ENCODE results near the gene TOMM20. TPM values are rescaled to one million over a fixed set of nuclear protein-coding genes. Genes with fewer than 3 reads are reported as not detected.
A peak's percentile ranks its signal among the peaks of the same experiment; 100 is the strongest.
"Not testable (repeated sequence)": the region's sequence is repeated elsewhere in the genome, so short reads cannot be mapped to it uniquely, and the experiment has no call there.

The TOMM20 gene
- 160 and 181 TPM in 2 replicates for polyA plus RNA-seq (2014; cell fraction: cytosol; rRNA removed)
- 60.2 and 62.0 TPM in 2 replicates for polyA plus RNA-seq (2014; cell fraction: nucleus; rRNA removed)

DNA sequence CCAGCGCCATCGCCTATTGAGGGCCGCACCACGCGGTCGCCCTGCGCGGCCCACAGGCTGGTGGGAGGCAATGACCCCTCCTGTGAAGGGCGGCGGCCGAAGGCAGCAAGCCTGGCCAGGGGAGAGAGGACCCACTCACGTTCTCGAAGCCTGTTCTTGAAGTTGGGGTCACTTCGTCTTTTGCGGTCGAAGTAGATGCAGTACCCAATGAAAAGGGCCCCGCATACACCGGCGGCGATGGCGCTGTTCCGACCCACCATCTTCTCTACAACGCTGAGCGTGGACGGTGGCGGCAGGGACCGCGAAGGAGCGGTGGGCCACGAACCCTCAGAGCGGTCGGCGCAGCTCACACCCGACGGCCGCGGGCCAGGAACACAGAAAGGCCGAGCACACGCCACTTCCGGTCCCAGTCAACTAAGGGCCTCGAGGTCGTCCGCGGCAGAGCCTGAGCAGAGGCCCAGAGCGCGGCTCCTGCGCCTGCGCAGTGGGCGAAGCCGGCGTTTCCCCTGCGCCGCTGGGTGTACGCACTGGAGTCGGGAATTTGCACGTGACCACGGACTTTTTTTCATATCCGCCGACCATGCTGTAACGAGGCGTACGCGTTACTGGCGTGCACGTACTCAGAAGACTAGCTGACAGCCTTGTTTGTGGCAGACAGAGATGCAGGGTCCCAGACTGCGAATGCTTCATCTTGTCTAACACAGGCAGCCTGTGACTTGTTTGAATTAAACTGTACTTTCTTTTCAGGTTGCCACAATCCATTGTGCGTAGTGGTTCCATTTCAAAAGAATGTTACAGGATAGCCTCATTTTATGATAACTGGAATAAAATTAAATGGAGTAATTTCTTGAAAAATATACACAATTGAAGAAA lies at the start of gene TOMM20:
Gene TOMM20 (minus strand): TSS at position 382 of the 873 bp plus-strand sequence. CDS start 122 bp downstream, at position 260.
- DNase-seq (ENCODE audit: low spot score) = peak; percentile 98

DNA sequence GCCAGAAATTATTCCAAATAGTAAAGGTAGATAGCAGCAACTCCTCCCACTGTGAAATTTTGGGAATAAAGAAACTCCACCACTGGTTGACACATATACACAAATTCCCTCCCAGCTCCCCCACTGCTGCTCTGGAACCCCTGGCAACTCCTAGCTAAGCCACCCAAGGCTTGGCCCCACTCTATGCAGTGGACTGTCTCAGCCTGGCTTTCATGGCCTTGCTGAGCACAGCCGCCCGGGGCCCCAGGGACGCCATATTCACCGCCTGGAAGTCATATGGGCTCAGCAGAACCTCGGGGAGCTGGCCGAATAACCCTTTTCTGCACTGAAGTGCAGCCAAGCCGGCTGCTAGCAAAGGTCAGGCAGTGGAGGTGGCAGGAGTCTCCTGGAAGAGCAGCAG lies 47.8 kb upstream of the TOMM20 start:
- DNase-seq (ENCODE audit: low spot score) = no peak

DNA sequence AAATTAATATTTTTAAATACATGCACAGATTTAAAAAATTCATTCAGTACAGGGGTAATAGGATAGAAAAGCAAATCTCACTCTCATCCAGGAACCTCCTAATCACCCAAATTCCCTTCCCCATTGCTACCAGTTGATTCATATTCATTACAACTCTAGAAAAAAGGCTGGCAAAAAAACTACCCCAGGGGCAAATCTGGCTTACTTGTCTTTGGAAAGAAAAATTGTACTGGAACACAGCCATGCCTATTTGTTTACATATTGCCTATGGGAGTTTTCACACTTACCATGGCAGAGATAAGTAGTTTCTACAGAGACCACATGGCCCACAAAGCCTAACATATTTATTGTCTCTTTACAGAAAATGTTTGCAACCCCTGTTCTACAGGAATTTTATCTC lies 41.3 kb upstream of the TOMM20 start:
- DNase-seq (ENCODE audit: low spot score) = no peak

DNA sequence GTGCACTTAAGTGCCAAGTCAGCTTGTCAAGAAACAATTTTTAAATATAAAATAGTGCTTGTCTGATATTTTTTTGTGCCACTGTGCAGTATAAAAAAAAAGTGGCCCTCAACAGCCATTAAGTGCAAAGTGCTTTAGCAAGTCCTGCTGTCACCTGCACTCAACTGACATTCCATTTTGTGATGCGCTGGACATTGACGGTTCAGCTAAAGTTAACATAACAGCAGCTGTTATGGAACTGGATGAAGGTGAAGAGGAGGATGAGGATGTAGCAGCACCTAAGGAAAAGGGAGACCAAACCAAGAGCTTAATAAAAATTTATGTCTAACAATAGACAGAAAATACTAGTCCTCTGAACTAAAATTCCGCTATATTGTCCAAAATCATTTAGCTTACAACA lies 39.7 kb upstream of the TOMM20 start:
- DNase-seq (ENCODE audit: low spot score) = no peak

DNA sequence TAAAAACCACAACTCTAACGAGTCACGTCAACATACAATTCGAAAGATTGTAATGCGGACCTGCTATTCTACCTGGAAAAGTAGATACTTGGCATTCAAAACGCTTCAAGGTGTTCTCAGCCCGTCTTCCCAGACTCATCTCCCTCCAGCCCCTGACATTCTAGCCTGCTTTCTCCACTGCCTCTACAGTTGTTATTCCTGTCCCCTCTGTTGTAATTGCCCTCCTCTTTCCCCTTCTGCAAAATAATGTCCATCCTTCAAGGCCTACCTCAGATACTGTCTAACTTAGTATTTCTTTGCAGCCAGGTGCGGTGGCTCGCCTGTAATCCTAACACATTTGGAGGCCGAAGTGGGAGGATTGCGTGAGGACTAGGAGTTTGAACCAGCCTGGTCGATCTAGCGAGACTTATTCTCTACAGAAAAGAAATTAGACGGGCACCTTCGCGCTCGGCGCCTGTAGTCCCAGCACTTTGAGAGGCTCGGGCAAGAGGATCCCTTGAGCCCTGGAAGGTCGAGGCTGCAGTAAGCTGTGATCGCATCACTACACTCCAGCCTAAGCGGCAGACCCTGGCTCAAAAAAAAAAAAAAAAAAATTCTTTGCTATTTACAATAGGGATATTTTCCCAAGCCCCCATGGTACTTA lies 33.2 kb upstream of the TOMM20 start:
- DNase-seq (ENCODE audit: low spot score) = peak; percentile 6

DNA sequence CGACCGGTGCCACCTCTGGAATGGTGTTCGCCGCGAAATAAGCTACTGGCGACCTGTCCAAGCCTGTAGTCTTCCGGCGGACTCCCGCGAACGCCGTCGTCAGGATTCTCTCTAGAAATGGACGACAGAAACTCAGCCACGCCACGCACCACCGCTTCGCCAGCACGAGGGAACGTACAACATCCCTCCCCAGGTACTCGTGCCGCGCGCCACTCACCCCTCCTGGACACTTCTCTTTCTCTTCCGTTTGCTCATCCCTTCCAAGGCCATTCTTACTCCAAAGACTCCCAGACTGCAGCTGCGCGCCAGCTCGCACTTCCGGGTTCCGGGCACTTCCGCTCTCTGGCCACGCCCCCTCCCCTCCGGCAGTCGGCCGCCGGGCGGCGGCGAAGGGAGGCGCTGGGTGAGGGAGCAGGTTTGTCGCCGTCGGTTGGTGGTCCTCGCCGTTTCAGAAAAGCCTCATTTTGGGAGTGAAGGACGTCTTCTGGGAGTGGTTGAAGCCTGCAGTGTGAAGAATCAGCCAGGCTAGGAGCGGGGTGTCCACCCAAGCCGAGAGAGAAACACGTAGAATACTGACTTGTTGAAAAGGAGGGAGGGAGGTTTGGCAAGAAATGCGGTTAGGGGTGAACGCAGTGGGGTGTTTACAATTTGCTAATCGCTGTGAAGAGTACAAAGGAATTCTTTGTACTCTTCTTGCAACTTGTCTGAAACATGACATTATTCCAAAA lies 32.5 kb upstream of the TOMM20 start, which contains the start of gene RBM34:
Gene RBM34 (minus strand): TSS at position 294 of the 728 bp plus-strand sequence. CDS start 24 bp downstream, at position 270.
- peak; percentile 87 for DNase-seq (ENCODE audit: low spot score)

DNA sequence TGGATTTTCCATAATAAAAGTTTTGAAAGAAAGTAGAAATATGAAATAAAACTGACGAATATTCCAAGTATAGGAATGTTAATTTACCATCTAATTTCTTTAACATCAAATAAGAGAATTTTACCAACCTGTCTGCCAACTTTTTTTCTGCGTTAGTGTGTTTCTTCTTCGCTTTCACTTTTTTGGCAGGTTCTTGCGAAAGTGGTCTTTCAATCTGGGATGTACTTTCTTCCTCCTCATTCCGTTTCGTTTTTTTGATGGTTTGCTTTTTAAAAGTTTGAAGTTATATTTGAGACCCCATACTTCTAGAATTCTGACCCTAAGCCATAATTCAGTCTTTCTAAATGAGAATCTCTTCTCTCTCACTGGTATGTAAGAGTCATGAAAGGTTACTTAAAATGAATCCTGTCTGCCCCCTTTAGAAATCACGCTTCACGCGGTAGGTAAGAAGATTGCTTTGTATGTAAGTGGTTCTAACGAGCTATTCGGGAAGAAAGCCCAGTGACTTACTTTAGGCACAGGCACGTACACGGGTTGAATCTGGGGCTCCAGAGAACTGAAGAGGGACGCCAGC lies 31.8 kb upstream of the TOMM20 start:
- no peak for DNase-seq (ENCODE audit: low spot score)

DNA sequence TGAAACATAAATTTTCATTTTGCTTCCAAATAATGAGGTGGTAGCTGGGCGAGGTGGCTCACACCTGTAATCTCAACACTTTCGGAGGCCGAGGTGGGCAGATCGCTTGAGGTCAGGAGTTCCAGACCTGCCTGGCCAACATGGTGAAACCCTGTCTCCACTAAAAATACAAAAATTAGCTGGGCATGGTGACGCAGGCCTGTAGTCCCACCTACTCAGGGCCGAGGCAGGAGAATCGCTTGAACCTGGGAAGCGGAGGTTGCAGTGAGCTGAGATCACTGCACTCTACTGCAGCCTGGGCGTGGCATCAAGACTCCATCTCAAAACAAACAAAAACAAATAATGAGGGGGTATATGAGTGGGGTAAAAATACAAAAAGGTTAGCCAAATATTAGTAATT lies 31.3 kb upstream of the TOMM20 start:
- DNase-seq (ENCODE audit: low spot score) = not testable (repeated sequence)

DNA sequence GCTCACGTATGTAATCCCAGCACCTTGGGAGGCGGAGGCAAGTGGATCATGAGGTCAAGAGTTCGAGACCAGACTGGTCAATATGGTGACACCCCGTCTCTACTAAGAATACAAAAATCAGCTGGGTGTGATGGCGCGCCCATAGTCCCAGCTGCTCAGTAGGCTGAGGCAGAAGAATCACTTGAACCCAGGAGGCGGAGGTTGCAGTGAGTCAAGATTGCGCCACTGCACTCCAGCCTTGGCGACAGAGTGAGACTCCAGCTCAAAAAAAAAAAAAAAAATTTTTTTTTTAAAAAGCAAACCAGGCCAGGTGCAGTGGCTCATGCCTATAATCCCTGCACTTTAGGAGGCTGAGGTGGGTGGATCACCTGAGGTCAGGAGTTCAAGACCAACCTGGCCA lies 30.6 kb upstream of the TOMM20 start:
- DNase-seq (ENCODE audit: low spot score) = not testable (repeated sequence)

DNA sequence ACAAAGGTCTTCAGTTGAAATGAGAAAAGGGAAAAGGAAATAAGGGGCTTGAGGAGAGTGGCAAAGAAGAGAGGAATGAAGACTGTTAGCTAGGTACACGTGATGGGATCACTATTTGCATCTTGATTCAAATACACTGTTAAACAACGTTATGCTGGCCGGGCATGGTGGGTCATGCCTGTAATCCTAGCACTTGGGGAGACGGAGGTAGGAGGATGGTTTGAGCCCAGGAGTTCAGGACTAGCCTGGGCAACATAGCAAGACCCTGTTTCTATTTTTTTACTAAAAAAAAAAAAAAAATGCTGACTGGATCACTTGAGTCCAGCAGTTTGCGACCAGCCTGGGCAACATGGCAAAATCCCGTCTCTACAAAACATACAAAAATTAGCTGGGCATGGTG lies 30.0 kb upstream of the TOMM20 start:
- DNase-seq (ENCODE audit: low spot score) = no peak

DNA sequence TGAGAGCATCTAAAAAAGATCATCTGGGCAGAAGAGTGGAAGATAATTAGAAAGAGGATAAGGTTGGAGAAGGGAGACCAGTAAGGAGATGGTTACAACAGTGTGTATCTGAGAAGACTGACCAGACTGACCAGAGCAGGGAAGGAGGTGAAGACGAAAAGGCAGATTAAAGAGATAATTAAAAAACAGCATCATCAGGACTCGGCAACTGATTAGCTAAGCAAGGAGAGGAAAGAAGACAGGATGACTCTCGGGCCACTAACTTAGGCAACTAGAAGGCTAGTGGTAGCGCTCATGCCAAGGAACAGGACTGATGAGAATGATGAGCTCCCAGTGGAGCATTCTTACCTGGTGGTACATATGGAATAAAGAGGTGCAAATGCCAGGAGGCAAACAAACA lies 28.5 kb upstream of the TOMM20 start:
- DNase-seq (ENCODE audit: low spot score) = no peak

DNA sequence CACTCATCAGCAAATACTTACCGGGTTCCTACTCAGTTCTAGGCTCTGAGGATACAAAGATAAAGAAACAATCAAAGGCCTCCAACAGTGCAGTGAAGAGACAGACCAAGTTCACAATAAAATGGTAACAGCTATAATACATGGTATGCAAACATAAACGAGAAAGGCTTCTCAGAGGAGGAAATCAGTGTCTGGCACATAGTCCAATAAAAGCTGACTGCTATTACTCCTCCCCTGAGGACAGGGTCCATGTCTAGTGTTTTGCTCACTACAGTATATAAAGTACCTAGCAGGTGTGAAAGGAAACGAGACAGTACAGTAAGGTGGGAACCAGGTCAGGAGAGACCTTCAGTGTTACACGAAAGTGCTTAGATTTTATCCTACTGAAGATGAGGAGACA lies 28.1 kb upstream of the TOMM20 start:
- no peak for DNase-seq (ENCODE audit: low spot score)

DNA sequence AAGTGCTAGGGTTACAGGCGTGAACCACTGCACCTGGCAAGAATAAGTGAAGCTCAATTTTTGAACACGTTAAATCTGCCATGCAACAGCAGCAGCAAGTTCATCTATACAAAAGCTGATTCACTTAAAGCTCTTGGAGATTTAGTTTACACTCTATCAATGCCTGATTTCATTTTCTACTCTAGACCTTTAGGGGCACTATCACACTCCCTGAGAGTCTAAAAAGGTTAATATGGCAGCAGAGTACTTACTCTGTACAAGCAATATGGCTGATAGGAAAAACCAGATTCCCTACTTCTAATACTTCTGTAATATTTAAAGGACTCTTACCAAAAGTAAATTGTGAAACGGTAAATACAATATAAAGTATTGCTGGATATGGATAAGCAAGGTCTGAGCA lies 27.6 kb upstream of the TOMM20 start:
- DNase-seq (ENCODE audit: low spot score) = no peak

DNA sequence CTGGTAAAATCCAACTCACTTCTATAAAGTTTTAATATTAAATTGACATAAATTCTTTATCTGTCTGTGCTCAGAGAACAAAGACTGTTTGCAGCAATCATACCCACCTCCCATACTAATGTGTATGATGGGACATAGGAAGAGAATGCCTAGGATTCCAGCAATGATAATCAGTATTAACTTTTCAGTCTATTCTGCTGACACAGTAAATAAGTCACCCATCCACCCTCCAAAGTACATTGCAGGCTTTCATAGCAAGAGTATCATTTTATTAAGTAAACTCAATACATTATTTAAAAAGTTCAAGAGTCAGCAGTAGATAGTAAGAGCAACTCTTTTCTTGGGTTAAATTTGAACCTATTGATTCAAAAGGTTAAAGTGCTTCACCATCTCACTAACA lies 23.6 kb upstream of the TOMM20 start:
- no peak for DNase-seq (ENCODE audit: low spot score)

DNA sequence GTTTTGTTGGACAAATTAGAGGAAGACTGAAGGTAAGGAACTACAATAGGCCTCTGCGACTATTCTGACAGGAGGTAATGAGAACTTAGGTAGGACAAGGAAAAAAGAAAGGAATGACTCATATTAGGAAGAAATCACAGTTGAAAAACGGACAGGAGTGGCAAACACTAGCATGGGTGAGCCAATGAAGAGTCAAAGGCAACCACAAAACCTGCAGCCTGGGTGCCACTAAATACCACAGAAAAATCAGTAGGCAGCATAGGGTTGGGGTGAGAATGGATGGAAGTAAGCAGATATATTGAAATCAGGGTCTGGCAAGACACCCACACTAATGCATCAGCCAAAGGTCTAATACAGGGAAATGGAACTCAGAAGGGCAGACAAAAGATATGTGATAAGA lies 22.4 kb upstream of the TOMM20 start:
- no peak for DNase-seq (ENCODE audit: low spot score)

DNA sequence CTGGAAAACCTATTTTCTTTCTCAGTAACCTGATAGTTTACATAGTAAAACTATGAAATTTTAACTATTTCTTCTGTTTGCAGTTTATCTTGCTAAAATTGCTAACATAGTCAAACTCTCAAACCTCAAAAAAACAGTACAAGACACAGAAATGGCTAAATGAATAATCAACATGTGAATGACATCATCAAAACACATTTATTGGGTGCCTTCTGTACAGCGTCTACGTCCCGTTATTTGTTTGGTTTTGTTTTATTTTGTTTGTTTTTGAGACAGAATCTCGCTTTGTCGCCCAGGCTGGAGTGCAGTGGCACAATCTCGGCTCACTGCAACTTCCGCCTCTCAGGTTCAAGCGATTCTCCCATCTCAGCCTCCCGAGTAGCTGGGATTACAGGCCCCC lies 21.2 kb upstream of the TOMM20 start:
- no peak for DNase-seq (ENCODE audit: low spot score)

DNA sequence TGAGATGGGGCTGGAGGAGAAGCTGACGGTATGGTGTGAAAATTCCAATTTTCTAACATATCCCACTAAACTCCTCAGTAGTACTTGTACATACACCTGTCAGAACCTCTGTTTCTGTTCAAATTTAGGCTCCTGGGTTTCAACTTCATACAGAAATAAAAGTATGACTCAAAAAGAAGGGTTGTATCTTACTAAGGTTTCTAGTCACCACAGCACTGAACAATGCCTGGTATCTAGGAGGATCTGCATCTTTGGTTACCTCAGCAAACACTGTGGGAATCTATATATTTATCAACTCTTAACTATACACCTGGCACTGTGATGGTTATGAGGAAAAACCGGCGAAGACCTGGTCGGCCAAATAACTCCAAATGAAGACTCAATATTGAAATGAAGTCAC lies 18.6 kb upstream of the TOMM20 start:
- no peak for DNase-seq (ENCODE audit: low spot score)

DNA sequence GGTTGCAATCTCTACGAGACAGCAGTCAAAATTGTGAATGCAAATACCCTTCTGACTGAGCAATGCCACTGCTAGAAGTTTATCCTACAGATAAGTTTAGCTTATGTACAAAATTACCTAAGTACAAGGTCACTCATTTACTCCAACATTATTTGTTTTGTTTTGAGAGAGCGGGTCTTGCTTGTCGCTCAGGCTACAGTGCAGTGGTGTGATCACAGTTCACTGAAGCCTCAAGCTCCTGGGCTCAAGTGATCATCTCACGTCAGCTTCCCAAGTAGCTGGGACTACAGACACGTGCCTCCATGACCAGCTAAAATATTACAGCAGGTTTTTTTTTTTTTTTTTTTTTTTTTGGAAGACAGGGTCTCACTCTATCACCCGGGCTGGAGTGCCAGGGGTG lies 17.0 kb upstream of the TOMM20 start:
- DNase-seq (ENCODE audit: low spot score) = no peak

DNA sequence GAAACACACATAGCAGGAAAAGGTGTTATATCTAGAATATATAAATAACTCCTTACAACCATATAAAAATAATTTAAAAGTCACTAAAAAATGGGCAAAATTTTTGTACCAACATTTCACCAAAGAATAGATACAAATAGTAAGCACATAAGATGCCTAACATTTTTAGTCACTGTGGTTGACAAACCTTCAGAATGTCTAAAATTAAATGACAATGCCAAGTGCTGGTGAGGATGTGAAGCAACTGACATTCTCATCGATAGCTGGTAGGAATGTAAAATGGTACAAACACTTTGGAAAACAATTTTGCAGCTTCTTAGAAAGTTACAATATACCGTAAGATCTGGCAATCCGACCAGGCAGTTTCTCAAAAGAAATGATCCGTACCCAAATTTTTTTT lies 14.4 kb upstream of the TOMM20 start:
- DNase-seq (ENCODE audit: low spot score) = no peak

DNA sequence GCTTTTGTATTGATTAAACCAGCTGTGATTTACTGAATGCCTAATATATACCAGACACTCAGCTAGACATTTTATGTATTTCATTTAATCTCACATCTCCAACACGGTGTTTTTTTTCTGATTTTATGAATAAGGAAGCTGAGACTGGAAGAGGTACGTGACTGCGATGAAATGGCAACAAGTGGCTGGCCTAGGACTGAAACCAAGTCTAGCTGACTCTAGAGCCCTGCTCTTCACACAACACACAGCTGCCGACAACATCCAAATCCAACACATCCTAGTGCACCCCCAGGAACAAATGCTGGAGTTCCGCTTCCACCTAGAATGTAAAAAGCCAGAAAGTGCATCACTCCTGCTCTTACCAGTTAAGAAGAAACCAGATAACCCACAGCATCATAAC lies 10.7 kb upstream of the TOMM20 start:
- no peak for DNase-seq (ENCODE audit: low spot score)

DNA sequence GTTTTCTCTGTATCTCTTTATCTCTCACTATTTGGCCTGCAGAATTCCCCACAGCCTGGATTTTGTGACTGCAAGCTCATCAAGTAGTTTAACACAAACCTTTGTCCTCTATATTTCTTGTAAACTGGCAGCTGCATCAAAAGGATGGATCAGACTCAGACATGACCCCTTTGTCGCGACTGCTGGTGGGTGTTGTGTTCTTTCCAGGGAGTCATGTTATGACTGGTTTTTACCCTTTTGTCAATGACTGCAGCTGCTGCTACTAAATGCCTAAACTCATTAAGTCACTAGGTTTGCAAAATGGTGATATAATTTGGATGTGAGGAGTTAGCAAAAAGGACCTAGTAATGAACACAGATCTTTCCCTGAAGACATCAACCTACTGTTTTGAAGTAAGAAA lies 10.2 kb upstream of the TOMM20 start:
- no peak for DNase-seq (ENCODE audit: low spot score)

DNA sequence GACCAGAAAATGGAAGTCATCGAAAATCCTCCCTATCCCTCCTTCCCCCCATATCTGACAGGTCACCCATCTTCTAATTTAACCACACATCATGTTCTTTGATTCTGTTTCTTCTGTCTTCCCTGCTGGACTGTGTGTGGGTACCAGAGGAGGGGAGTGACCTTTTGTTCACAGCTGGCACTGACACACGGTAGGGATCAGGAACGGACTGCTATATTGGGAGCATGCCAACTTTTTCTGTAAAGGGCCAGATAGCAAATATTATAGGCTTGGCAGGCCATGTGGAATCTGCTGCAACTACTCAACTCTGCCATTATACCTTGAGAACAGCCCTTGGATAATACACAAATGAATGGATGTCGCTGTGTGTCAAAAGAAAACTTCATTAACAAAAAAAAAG lies 7.5 kb upstream of the TOMM20 start:
- no peak for DNase-seq (ENCODE audit: low spot score)
